Mesodermal cell (in vitro differentiated cells): ENCODE results near the gene PIK3R4. TPM values are rescaled to one million over a fixed set of nuclear protein-coding genes. Genes with fewer than 3 reads are reported as not detected.

ENCODE experiments used
- H3K27ac ChIP-seq: 2 replicates; pipeline ENCODE4 v1.7.0; 2013; ENCODE audit warnings: mild to moderate bottlenecking, low read depth, low read length, moderate library complexity; ENCODE audit not compliant: severe bottlenecking
- H3K36me3 ChIP-seq: 2 replicates; pipeline ENCODE4 v1.7.1; 2013; ENCODE audit warnings: mild to moderate bottlenecking, low read length, moderate library complexity; ENCODE audit not compliant: control insufficient read depth, insufficient read depth
- H3K4me1 ChIP-seq: one replicate; pipeline ENCODE4 v1.7.1; 2013; ENCODE audit warnings: mild to moderate bottlenecking, low read length; ENCODE audit not compliant: insufficient read depth, control insufficient read depth, poor library complexity, severe bottlenecking
- H3K4me3 ChIP-seq: 2 replicates; pipeline ENCODE4 v1.7.0; 2013; ENCODE audit warnings: low read length, control low read depth, mild to moderate bottlenecking; ENCODE audit not compliant: insufficient read depth, poor library complexity, severe bottlenecking; ENCODE audit errors: extremely low read depth
- H3K9me3 ChIP-seq: 2 replicates; pipeline ENCODE4 v1.7.1; 2013; ENCODE audit warnings: mild to moderate bottlenecking, low read length, moderate library complexity; ENCODE audit not compliant: control insufficient read depth
- WGBS, 2 experiments: methylation state at CpG; one replicate each; pipeline ENCODE4 v1.1.5; 2013; ENCODE audit warnings: missing lambda C conversion rate in 2 of 2; ENCODE audit not compliant: insufficient coverage in 2 of 2; 5-methylcytosine and 5-hydroxymethylcytosine counted together
- polyA plus RNA-seq, 2 experiments: library from polyadenylated mRNA; stranded (reverse); fragments of 50-300 nt; gene quantifications; one replicate each; pipeline ENCODE4 v1.2.3, GENCODE V29; 2013

PIK3R4 gene
- polyA plus RNA-seq (2013, experiment 1 of 2) = 31.3 TPM
- polyA plus RNA-seq (2013, experiment 2 of 2) = 27.9 TPM

DNA sequence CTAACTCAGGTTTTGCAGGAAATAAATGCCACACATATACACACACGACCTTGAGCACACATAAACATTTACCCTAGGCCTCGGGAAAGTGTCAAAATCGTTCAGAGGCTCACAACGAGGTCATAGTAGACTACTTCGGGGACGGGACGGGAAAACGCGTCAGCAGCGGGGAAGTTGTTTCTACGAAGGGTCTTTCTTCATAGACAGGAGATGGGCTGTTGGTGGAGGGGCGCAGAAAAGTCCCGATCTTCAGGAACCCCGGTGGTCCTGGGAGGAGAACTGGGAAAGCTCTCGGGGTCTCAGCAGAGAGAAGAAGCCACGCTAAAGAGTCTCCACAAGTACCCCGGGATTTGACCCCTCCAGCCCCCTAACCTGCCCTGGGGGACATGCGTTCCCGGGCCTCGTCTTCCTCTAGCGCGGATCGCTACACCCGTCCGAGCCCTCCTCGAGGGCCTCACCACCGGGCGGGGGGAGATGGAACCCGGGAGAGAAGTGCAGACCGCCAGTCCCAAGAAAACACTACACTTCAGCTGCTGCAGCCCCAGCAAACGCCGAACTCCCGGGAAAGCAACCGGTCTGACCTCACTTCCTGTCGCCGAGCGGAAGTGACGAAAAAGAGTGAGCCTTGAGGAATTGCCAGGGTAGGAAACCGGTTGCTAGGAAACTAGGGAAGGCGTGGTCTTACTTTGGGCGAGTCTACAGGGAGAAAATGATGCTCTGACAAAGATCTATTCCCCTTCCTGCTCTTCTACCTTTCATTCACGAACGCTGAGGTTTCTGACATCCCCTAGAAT, at the start of gene PIK3R4:
PIK3R4 (minus strand) TSS at position 584 of the 794 bp plus-strand sequence. CDS start 1,611 bp downstream, outside the sequence.
- no peaks in the 10 kb centered on the region for H3K9me3 ChIP-seq
- peaks cover 32% of the 10 kb centered on the region for H3K36me3 ChIP-seq
- peak within 1 kb of the TSS; percentile 73 for H3K4me3 ChIP-seq
- H3K4me1 ChIP-seq = peaks cover 12% of the 10 kb centered on the region
- 0 to 1% methylated on average over 10 to 15 of the region's 43 CpGs for WGBS, 2 experiments
- peak within 1 kb of the TSS; percentile 90 for H3K27ac ChIP-seq

GRCh38 chr3:130795396-130795795, 48.8 kb upstream of the PIK3R4 start:
- no peak overlapping the region for H3K27ac ChIP-seq
- H3K9me3 ChIP-seq = no peaks in the 10 kb centered on the region
- H3K4me3 ChIP-seq = no peak overlapping the region
- H3K4me1 ChIP-seq = no peaks in the 10 kb centered on the region
- 89 to 91% methylated on average over 1 of the region's 1 CpG for WGBS, 2 experiments
- H3K36me3 ChIP-seq = no peaks in the 10 kb centered on the region

DNA sequence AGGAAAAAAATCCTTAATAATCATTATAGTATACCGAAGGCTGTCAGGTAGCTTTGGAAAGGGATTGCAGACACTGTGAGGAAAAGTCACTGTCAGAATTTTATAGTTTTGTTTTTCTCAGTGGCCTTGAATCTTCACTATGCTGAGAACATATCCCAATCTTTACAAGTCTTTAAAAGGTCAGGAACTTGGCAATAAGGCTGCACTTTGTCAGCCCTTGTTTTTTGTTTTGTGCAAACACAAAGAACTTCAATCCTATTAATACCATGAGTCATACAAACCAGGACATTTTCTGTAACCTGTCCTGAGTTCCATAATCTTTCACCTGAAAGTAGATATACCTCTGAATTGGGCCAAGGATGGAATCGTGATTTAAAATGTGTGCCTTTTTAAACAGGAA, 45.6 kb upstream of the PIK3R4 start:
- Histone ChIP-seq H3K36me3 (no peaks in the 10 kb centered on the region), H3K9me3 (no peaks in the 10 kb centered on the region), H3K4me1 (no peaks in the 10 kb centered on the region), H3K27ac (no peak overlapping the region), H3K4me3 (no peak overlapping the region)
- WGBS, 2 experiments = no CpG with 5 or more reads among the region's 2 CpGs

DNA sequence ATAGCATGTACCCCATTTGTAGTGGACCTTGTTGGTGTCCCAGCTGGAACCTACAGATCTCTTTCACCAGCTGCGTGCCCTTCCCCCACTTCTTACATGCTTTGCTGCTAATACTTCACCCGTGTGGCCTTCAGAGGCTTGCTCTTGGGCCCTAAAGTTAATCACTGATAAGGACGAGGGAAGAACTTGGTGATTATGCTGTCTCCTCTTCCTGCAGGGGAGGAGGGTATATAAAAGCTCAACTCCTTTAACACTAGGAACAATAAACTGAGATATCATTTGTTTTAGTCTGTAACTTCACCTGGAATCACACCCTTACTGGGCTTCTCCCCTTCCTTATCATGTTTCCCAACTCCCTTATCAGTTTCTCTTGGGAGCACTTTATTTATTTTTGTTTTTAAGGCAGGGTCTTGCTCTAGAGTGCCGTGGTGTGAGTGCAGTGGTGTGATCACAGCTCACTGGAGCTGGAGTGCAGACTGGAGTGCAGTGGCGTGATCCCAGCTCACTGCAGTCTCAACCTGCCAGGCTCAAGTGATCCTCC, 43.2 kb upstream of the PIK3R4 start:
- H3K4me3 ChIP-seq = no peak overlapping the region
- H3K36me3 ChIP-seq = no peaks in the 10 kb centered on the region
- no peaks in the 10 kb centered on the region for H3K9me3 ChIP-seq
- no peak overlapping the region for H3K27ac ChIP-seq
- WGBS, 2 experiments = 88 to 92% methylated on average over 1 to 2 of the region's 5 CpGs
- no peaks in the 10 kb centered on the region for H3K4me1 ChIP-seq

DNA sequence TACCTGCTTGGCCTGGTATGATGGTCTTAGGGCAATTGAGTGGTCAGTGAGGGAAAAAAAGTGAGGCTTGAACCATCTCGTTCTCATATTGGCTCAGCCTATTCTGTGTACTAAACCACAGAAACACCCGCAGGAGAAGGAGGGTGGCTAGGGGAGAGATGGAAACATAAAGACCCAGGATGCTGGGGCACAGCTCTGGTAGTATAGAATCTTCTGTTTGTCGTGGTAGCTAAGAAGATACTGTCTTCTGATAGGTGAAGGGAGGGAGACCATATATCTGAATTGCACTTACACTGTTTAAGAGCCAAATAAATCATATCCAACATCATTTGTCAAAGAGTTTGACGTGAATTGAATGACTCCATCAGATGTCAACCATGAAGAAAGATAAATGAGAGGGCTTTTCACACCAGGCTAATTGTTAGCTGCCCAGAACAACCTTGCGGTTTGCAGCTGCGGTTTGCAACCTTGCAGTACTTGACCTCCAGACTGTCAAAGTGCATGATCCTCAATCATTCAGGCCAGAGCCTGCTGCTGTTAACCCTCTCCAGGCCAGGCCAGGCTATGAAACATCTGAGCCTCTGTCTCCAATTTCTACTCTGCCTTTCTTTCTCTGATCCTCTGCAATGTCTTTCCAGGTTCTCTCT, 40.9 kb upstream of the PIK3R4 start:
- 76 to 83% methylated on average over 4 to 5 of the region's 6 CpGs for WGBS, 2 experiments
- Histone ChIP-seq H3K9me3 (no peaks in the 10 kb centered on the region), H3K36me3 (no peaks in the 10 kb centered on the region), H3K4me1 (no peaks in the 10 kb centered on the region), H3K4me3 (no peak overlapping the region), H3K27ac (no peak overlapping the region)

GRCh38 chr3:130786306-130786705, 39.7 kb upstream of the PIK3R4 start:
- Histone ChIP-seq H3K4me3 (no peak overlapping the region), H3K9me3 (no peaks in the 10 kb centered on the region), H3K36me3 (no peaks in the 10 kb centered on the region), H3K27ac (no peak overlapping the region), H3K4me1 (no peaks in the 10 kb centered on the region)

- Histone ChIP-seq H3K36me3 (no peaks in the 10 kb centered on the region), H3K4me1 (no peaks in the 10 kb centered on the region), H3K27ac (no peak overlapping the region), H3K9me3 (no peaks in the 10 kb centered on the region), H3K4me3 (no peak overlapping the region)
- no CpG with 5 or more reads among the region's 3 CpGs for WGBS, 2 experiments
Observed at GRCh38 chr3:130783629-130784028, 37.0 kb upstream of the PIK3R4 start.

DNA sequence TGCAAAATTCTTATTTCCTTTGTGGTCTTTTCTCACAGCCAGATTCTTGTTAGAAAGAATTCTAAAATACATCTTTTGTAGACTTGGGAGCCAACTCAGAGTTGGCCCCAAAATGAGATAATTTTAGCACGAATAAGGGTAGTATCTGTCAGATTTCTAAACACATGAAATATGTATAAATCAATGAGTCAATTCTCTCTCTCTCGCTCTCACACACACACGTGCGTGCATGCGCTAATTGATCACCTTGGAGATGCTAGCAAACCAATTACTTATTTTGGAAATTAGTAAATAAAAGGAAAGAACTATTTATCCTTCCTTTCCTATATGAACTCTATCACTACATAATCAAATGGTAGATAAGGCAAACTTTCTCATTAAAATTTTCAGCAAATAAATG, 32.9 kb upstream of the PIK3R4 start:
- Histone ChIP-seq H3K36me3 (no peaks in the 10 kb centered on the region), H3K27ac (no peak overlapping the region), H3K4me1 (no peaks in the 10 kb centered on the region), H3K9me3 (no peaks in the 10 kb centered on the region), H3K4me3 (no peak overlapping the region)
- 100% methylated on average over 1 of the region's 5 CpGs; no CpG with 5 or more reads in 1 of the 2 experiments for WGBS, 2 experiments

DNA sequence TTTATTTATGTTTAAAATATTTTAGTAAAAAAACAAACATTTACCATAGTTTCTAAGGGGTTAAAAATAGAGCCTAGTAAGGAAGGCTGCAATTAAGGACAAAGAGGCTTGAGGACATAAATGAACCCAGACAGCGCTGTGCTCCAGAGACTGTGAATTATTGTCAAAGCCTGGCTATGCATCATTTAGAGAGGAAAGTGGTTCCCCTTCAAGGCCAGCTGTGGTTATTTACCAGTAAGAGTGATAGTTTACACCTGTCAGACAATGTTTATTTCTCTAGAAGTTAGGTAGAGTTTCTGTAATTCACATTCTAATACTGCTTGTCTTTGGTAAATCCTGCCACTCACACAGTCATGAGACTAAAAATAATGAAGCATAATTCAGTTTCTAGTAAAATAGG, 32.4 kb upstream of the PIK3R4 start:
- Histone ChIP-seq H3K4me3 (no peak overlapping the region), H3K9me3 (no peaks in the 10 kb centered on the region), H3K36me3 (no peaks in the 10 kb centered on the region), H3K27ac (no peak overlapping the region), H3K4me1 (no peaks in the 10 kb centered on the region)
- 83 to 88% methylated on average over 1 of the region's 1 CpG for WGBS, 2 experiments

DNA sequence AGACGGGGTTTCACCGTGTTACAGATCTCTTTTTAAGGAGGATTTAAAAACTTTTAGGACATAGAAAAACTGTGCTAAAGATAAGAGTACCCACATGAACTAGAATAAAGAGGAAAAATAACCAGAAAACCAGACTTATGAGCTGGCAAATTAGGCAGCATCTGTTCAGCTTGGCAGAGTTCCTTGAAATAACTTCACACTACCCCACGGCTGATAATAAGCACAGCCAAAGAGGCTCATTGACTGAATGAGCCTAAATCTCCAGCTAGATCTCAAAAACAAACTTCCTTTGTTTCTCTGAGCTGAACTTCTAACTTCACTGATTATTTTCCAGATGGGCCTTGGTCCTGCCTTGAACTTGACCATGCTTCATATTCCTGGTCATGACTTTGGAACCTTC, 26.7 kb upstream of the PIK3R4 start:
- Histone ChIP-seq H3K4me3 (no peak overlapping the region), H3K27ac (no peak overlapping the region), H3K9me3 (no peaks in the 10 kb centered on the region), H3K36me3 (no peaks in the 10 kb centered on the region), H3K4me1 (no peaks in the 10 kb centered on the region)
- 67 to 89% methylated on average over 1 to 3 of the region's 3 CpGs for WGBS, 2 experiments

DNA sequence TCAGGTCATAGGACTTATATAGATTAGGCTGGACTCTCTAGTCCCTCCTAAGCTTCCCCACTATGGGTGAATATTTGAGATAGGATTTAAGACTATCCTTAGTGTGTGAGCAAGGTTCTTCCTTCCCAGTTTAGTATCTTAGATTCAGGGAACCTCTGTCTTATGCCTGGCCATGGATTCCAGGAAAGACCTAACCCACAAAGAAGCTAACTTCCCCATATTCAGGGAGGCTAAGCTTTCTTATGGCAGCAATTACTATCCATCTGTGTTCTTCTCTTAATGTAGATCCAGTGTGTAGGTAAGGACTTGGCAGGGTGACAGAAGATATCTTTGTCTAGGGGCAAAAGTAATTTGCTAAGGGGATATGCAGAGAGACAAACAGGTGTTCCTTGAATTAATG, 25.5 kb upstream of the PIK3R4 start:
- H3K27ac ChIP-seq = no peak overlapping the region
- no peak overlapping the region for H3K4me3 ChIP-seq
- H3K36me3 ChIP-seq = no peaks in the 10 kb centered on the region
- H3K4me1 ChIP-seq = no peaks in the 10 kb centered on the region
- no peaks in the 10 kb centered on the region for H3K9me3 ChIP-seq
